Fibroblast of lung (primary cell): ENCODE measurements around the gene MKI67. TPM values are rescaled to one million over a fixed set of nuclear protein-coding genes. Genes with fewer than 3 reads are reported as not detected.

Source experiments
- DNase-seq, 2 donors: peaks; one replicate each; pipeline versions ENCODE4 v3.0.0 to v3.0.0-alpha.2; 2010; ENCODE audit warnings: low read depth in 2 of 2
- H2AFZ ChIP-seq: 2 replicates; pipeline ENCODE4 v1.5.1; 2012; ENCODE audit warnings: low read length, control low read depth, inconsistent platforms
- H3K27ac ChIP-seq: 2 replicates; pipeline ENCODE4 v1.5.1; 2011; ENCODE audit warnings: low read length, control low read depth; ENCODE audit not compliant: insufficient read depth
- H3K27me3 ChIP-seq: 2 replicates; pipeline ENCODE4 v1.5.1; 2011; ENCODE audit warnings: mild to moderate bottlenecking, low read length; ENCODE audit not compliant: control insufficient read depth, insufficient read depth
- H3K36me3 ChIP-seq: 2 replicates; pipeline ENCODE4 v1.5.1; 2011; ENCODE audit warnings: low read length; ENCODE audit not compliant: control insufficient read depth, insufficient read depth
- H3K4me1 ChIP-seq: 2 replicates; pipeline ENCODE4 v1.5.1; 2011; ENCODE audit warnings: low read length; ENCODE audit not compliant: control insufficient read depth, insufficient read depth; ENCODE audit errors: extremely low read depth
- H3K4me2 ChIP-seq: 2 replicates; pipeline ENCODE4 v1.5.1; 2011; ENCODE audit warnings: low read length, control low read depth; ENCODE audit not compliant: insufficient read depth; ENCODE audit errors: extremely low read depth
- H3K4me3 ChIP-seq, 4 experiments: fragments of 200-600 bp in 1 of 4; sonication (generic) in 1 of 4; replicated peaks in 1 of 4; 2 replicates each; pipeline ENCODE4 v1.5.1; 2011 to 2016; ENCODE audit warnings: low read length in 4 of 4, low read depth in 3 of 4, mild to moderate bottlenecking in 3 of 4, control low read depth in 2 of 4, inconsistent platforms in 1 of 4, mixed read lengths in 1 of 4; ENCODE audit not compliant: insufficient read depth in 1 of 4; ENCODE audit errors: control extremely low read depth in 1 of 4
- H3K79me2 ChIP-seq: 2 replicates; pipeline ENCODE4 v1.5.1; 2012; ENCODE audit warnings: mild to moderate bottlenecking, low read length, inconsistent platforms; ENCODE audit not compliant: control insufficient read depth, insufficient read depth
- H3K9ac ChIP-seq: 2 replicates; pipeline ENCODE4 v1.5.1; 2011; ENCODE audit warnings: mild to moderate bottlenecking, low read length, control low read depth; ENCODE audit not compliant: insufficient read depth
- H3K9me3 ChIP-seq: 2 replicates; pipeline ENCODE4 v1.5.1; 2012; ENCODE audit warnings: low read depth, low read length; ENCODE audit not compliant: control insufficient read depth, insufficient read depth
- H4K20me1 ChIP-seq: 2 replicates; pipeline ENCODE4 v1.5.1; 2011; ENCODE audit warnings: low read length; ENCODE audit not compliant: control insufficient read depth, insufficient read depth; ENCODE audit errors: extremely low read depth
- CTCF ChIP-seq, 2 donors: IDR thresholded peaks in 1 of 2; conservative IDR thresholded peaks in 1 of 2; 1 replicate in 1 of 2; 2 replicates in 1 of 2; pipeline ENCODE4 v1.5.1; 2011 to 2012; ENCODE audit warnings: low read length in 2 of 2, control low read depth in 1 of 2, inconsistent platforms in 1 of 2, low read depth in 1 of 2, mild to moderate bottlenecking in 1 of 2
- EZH2 ChIP-seq: IDR thresholded peaks from 2 replicates; pipeline ENCODE4 v1.5.1; 2012; ENCODE audit warnings: low read length, control low read depth, mild to moderate bottlenecking; ENCODE audit errors: missing control alignments
- polyA plus RNA-seq, 2 donors: library from polyadenylated mRNA; depleted of rRNA in 1 of 2; stranded (reverse) in 1 of 2; unstranded in 1 of 2; fragments of >200 nt; gene quantifications; 2 replicates each; pipeline ENCODE4 v1.2.1, GENCODE V29; 2011 to 2012; ENCODE audit warnings: missing spikeins in 1 of 2
- total RNA-seq: library from RNA; depleted of rRNA; stranded (reverse); fragments of >200 nt; gene quantifications from 2 replicates; pipeline ENCODE4 v1.2.1, GENCODE V29; 2014

The MKI67 gene
- total and polyA plus RNA-seq, 2 donors (not counting 1 experiment from before 2014, with no cell fraction given) = 4.3 to 6.4 TPM

GRCh38 chr10:128109707-128110106 is 16.5 kb downstream of the MKI67 start:
- H3K9me3 ChIP-seq = no peaks in the 10 kb centered on the region
- H3K4me1 ChIP-seq = no peaks in the 10 kb centered on the region
- H3K27me3 ChIP-seq = no peaks in the 10 kb centered on the region
- TF ChIP-seq CTCF (conservative IDR thresholded peaks at IDR 0.05 in 1 of 2, IDR thresholded peaks at IDR 0.05 in 1 of 2; ENCODE audit: low read depth in 1 of 2, low read length in 2 of 2) = no peak
- TF ChIP-seq EZH2 = no peak
- no peak overlapping the region for H3K4me2 ChIP-seq
- peaks cover 8% of the 10 kb centered on the region for H3K79me2 ChIP-seq
- peaks cover 35% of the 10 kb centered on the region for H3K36me3 ChIP-seq
- DNase-seq = no peak
- H4K20me1 ChIP-seq = no peaks in the 10 kb centered on the region
- H3K9ac ChIP-seq = no peak overlapping the region
- no peak overlapping the region for H2AFZ ChIP-seq
- no peak overlapping the region for H3K27ac ChIP-seq
- H3K4me3 ChIP-seq = no peak overlapping the region

GRCh38 chr10:128105383-128105782 is 20.8 kb downstream of the MKI67 start:
- no peak for DNase-seq
- H3K4me3 ChIP-seq = no peak overlapping the region
- no peaks in the 10 kb centered on the region for H3K9me3 ChIP-seq
- no peak overlapping the region for H3K9ac ChIP-seq
- no peaks in the 10 kb centered on the region for H4K20me1 ChIP-seq
- H3K79me2 ChIP-seq = peaks cover 3% of the 10 kb centered on the region
- peaks cover 36% of the 10 kb centered on the region for H3K36me3 ChIP-seq
- TF ChIP-seq EZH2 (no peak), CTCF (conservative IDR thresholded peaks at IDR 0.05 in 1 of 2, IDR thresholded peaks at IDR 0.05 in 1 of 2; ENCODE audit: low read depth in 1 of 2, low read length in 2 of 2) (no peak)
- H3K27me3 ChIP-seq = no peaks in the 10 kb centered on the region
- H3K27ac ChIP-seq = no peak overlapping the region
- no peak overlapping the region for H2AFZ ChIP-seq
- no peaks in the 10 kb centered on the region for H3K4me1 ChIP-seq
- H3K4me2 ChIP-seq = no peak overlapping the region

- H3K4me2 ChIP-seq = no peak overlapping the region
- H2AFZ ChIP-seq = no peak overlapping the region
- H4K20me1 ChIP-seq = no peaks in the 10 kb centered on the region
- H3K36me3 ChIP-seq = peaks cover 31% of the 10 kb centered on the region
- no peak for TF ChIP-seq EZH2
- no peak for TF ChIP-seq CTCF (conservative IDR thresholded peaks at IDR 0.05 in 1 of 2, IDR thresholded peaks at IDR 0.05 in 1 of 2; ENCODE audit: low read depth in 1 of 2, low read length in 2 of 2)
- H3K4me1 ChIP-seq = no peaks in the 10 kb centered on the region
- no peak overlapping the region for H3K27ac ChIP-seq
- H3K9me3 ChIP-seq = no peaks in the 10 kb centered on the region
- H3K9ac ChIP-seq = no peak overlapping the region
- H3K79me2 ChIP-seq = peaks cover 3% of the 10 kb centered on the region
- DNase-seq = no peak
- no peak overlapping the region for H3K4me3 ChIP-seq
- no peaks in the 10 kb centered on the region for H3K27me3 ChIP-seq
Observed at GRCh38 chr10:128103229-128103714, 23.0 kb downstream of the MKI67 start.
